NCI-H146 treated with DMSO at 0.1 percent for 48 hours (cell line): ENCODE measurements around the gene TTC39A.

Source experiments
- DNase-seq: peaks from one replicate; lab custom pipeline; 2025; ENCODE audit not compliant: unreplicated experiment; lab: John Stamatoyannopoulos, UW

The TTC39A gene

GRCh38 chr1:51316113-51316845, 14.1 kb downstream of the TTC39A start:
- peak; percentile 6 for DNase-seq

- DNase-seq, result no peak
These were observed 15.4 kb downstream of the TTC39A start for GRCh38 chr1:51314974-51315373.

GRCh38 chr1:51313961-51314777, 16.2 kb downstream of the TTC39A start:
- no peak for DNase-seq

DNA sequence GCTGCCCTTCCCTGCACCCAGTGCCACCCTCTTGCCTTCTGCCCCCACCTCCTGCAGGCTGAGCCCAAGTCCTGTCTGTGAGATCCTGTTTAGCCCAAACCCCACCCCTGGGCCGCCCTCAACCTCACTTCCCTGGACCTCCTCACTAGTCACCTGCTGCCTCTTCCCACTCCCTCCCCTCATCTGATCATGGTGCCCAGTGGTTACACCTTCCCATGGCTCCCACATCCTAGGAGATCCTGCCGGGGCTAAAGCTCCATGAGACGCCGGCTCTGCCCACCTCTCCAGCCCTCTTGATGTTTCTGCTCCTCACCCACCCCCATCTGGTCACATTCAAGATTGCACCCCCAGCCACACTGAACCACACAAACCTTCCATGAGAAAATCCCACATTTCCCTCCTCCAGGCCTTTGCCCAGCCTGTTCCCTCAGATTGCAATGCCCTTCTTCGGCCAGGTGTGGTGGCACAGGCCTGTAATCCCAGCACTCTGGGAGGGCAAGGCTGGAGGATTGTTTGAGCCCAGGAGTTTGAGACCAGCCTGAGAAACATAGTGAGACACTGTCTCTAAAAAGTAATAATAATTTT, 17.0 kb downstream of the TTC39A start:
- no peak for DNase-seq

DNA sequence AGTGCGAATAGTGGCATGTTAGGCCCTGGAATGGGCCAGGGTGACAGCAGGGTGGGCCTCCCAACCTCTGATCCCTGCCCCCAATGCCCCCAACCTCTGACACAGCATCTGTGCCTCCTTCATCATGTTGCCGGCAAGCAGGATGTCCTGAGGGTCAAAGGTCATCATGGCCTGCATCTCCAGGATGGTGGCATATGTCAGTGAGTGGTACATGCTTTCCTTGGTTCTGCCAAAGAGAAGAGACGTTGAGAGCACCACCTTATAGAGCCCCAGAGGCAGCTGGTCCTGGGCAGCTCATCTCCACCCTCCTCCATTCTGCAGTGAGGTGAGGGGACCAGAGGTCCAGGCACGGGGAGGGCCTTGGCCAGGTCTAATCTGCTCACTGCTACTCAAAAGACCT, 17.6 kb downstream of the TTC39A start:
- DNase-seq, result no peak

DNA sequence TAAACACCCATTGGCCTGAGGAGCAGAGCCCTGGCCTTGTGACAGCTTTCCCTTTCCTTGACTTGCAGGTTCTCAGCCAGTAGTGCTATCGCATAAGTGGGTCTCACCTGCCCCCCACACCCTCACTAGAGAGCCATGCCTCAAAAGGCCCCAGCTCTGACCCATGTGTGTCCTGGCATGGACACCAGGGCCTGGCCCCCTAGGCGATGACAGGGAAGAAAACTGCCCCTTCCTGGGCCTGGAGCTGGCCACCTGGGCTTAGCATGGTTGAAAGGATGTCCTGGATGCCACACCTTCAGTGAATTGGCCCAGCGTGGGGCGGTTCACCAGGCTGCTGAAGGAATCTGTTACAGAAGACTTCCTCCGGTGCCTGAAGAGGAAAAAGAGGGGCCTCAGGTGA, 18.5 kb downstream of the TTC39A start:
- no peak for DNase-seq

DNA sequence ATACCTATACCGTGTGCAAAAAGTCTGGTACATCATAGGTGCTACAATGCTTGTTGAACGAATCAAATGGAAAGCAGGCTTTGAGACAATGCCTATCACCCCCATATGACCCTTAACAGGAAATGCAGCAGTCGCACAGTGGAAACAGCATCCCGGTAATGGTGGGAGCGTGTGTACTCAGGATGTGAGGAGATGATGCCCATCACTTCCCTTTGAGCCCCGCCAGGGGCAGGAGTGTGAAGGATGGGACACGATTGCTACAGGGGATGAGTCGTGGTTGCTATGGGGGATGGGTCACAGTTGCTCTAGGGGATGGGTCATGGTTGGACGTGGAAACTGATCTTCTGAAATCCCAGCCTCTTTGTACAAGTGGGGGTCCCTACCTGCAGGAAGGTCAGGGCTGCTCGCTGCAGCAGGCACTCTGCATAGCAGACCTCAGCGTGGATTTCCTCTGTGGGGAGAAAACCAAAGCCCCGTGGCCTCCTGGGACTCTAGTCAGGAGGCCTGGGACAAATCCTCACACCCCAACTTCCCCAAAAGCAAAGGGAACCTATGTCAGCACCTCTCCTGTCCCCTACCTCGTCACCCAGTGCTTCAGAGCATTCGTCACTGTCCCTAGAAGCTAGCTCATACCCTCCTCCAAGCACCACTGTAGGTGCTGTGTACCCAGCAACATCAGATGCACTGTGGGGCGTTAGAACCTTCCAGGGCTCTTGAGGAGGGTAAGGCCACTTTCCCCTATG, 19.3 kb downstream of the TTC39A start:
- DNase-seq, result no peak

GRCh38 chr1:51309291-51309690, 21.1 kb downstream of the TTC39A start:
- DNase-seq, result no peak

DNA sequence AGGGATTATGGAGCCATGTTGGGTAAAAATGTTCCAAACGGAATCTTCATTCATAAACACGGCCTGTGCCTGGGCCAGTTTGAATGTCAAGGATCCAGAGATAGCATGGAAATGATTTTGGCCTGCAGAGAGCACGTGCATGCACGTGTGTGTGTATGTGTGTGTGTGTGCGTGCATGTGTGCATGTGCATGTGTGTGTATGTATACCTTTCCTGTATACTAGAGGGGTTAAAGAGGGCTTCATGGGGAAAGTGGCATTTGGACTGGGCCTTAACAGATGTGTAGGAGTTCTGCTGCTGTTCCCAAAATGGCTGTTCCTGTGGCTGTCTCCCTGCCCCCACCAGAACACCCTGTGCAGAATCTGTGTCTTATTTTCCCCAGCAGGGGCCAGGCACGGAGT, 21.7 kb downstream of the TTC39A start:
- DNase-seq, result no peak

DNA sequence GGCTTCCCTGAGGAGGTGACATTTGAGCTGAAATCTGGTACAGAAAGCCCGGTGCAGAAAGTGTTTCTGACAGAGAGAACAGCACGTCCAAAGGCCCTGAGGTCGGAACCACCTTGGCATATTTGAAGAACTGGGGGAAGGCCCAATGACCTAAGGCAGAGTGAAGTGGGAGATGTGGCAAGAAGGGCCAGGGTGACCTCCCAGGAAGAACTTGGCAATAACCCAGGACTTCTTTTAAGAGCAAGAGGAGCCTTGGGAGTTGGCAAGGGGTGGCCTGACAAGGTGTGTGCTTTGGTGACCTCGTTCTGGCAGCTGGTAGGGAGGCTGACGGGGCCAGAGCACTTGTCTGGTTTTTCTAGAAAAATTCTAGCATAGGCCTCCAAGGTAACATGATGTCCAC, 23.4 kb downstream of the TTC39A start:
- DNase-seq, result no peak

DNA sequence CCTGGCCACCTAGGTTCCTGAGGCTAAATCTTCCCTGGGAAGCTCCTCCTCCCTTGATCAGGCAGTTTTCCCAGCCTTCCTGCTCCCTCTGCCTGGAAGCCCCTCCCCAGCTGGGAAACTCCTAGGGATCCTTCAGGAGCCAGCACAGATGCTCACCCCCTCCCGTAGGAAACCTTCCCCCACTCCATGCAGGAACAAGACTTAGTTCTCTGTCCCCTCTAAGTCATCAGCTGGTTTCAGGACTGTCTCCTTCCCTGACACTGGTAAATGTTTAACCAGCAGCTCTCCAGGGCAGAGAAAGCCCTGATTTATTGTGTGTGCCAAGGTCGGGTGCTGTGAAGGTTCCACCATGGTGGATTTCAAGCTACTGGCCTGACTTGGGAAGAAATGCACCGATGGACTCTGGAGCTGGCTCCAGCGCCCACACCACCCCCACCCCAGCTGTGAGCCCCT, 25.0 kb downstream of the TTC39A start:
- DNase-seq, result no peak

- DNase-seq, result no peak
These were observed 26.0 kb downstream of the TTC39A start for GRCh38 chr1:51304360-51304759.

DNA sequence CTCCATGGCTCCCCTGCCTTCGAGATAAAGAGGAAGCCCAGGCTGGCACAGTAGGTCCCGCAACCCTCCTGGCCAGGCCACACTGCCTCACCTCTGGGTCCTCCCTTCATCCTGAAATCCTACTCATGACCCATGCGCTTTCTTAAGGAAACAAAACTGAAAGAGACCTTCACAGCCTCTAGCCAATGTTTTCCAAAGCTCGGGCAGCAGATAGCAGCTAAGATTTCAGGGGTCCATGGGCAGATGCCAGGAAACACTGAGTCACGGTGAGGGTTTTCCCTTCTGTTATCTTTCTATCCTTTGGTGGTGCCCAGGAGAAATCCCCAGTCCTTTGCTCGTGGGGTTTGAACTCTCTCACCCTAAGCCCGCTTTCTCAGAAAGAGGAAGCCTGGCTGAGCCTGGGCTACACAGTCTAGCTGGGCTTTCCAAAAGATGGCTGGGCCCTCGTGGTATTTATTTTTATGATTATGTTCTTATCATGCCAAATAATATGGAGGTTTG, 26.6 kb downstream of the TTC39A start:
- DNase-seq, result no peak

GRCh38 chr1:51303315-51303714, 27.0 kb downstream of the TTC39A start:
- DNase-seq, result no peak

DNA sequence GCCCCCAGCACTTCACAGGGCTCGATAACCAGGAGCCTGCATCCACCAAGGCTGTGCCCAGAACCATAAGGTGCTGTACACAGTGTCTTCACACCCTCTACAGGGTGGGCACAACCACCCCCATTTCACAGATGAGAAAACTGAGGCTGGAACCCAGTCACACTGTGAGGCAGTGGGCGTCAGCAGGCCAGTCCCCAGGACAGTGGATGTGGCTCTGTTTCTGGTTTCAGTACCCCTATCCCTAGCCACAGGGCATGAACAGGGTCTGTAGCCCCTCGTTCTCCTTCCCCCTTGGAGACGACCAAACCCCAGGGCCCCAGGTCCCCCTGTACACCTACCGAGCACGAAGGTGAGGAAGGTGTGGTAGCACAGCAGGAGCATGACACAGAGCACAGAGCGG, 27.6 kb downstream of the TTC39A start:
- DNase-seq, result no peak

DNA sequence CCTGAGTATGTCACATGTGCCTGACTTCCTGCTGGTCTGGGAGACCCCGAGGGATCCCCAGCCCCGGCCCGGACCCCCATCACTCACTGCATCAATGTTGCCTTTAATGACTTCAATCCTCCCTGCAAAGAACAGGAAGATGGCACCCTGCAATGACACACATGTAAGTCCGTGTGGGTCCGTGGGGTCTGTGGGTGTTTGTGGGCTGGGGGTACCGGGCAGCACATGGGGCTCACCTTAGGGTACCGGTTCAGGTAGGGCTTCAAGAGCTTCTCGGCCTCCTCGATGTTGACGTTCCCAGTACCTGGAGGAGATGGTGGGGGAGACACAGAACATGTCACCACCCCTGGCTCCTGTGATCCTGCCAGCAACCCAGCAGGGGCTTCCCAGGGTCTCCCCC, 28.1 kb downstream of the TTC39A start:
- no peak for DNase-seq

DNA sequence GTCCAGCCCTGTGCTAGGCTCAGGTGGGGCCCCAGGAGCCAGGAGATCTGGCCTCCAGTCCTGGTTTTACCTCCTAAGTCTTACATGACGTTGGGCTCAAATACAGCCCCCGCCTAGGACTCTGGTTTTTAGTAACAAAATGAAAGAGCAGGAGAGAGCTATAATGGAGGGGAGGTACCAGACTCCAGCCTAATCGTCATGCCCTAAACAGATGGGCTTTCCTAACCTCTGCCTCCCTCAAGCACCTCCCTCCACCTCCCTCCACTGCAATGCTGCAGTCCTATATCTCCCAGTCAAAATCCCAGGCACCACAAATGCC, 28.6 kb downstream of the TTC39A start:
- no peak for DNase-seq

GRCh38 chr1:51301152-51301843, 29.1 kb downstream of the TTC39A start:
- DNase-seq, result no peak

DNA sequence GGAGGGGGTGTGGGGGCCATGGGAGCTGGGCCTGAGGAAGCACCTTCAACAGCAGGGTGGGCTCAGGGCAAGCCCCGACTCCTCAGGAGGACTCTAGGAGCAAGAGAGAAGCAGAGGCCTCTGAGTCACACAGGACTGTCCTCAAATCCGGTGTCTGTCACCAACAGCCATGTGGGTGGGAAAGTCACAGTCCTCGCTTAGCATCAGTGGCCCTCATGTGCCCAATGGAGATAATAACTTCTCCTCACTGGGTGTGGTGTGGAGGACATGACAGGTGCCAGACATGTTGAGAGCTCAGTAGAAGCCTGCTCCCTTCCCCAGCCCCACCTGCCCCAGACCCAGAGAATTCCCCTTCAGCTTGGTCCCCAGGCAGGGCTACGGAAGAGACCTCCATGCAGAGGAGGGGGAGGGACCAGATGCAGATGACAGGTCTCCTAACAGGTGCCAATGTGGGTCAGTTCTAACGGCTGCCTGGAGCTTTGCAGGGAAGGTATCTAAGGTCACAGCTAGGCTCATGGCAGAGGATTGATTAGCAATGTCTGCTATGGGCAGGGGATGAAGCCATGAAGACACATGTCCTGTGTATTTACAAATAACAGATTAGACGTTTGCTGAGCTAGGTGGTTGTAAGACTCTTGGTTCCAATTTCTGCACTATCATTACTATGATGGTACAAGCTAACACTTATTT, 30.2 kb downstream of the TTC39A start:
- no peak for DNase-seq

DNA sequence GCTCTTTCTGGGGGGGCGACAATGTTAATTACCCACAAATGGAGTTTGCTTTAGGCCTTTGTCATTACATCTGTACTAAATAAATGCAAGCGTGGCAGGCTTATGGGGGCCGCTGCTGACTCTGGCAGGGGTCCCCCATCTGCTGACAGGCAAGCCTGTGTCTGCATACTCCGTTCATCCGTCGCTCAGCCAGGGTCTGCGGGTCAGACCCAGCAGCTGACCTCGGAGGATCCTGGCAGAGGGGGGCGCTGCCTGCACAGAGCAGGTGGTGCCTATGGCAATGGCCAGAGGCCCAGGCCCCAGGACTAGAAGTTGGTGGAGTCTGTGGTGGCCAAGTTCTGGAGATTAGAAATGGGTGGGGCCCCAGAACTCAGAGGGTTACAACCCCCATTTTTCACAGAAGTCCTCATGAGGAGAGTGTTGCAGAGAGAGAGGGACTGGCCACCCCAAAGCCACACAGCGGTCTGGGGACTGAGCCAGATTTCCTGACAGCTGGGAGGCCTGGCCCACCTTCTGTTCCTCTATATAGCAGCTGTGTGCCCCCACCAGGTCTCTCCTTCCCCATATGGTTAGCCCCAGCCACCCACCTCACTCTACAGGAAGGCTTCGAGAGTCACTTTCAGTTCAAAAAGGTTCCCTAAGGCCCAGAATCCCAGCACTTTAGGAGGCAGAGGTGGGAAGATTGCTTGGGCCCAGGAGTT, 31.0 kb downstream of the TTC39A start:
- no peak for DNase-seq
